HEK293 (cell line): ENCODE measurements around the gene IGFN1.

Experiments
- BCL6B ChIP-seq: fragments of 450-650 bp; formaldehyde crosslinking; IDR thresholded peaks from 2 replicates; pipeline ENCODE4 v1.5.1; 2017; ENCODE audit warnings: missing biosample characterization, missing genetic modification characterization
- CTCF ChIP-seq: fragments of 450-650 bp; formaldehyde crosslinking; IDR thresholded peaks from 2 replicates; pipeline ENCODE4 v1.5.1; 2016; ENCODE audit warnings: missing biosample characterization, missing genetic modification characterization
- MEIS1 ChIP-seq: sonication (generic); formaldehyde crosslinking; IDR thresholded peaks from 2 replicates; pipeline ENCODE4 v1.8.1; 2022; ENCODE audit warnings: missing genetic modification reagents, mild to moderate bottlenecking, borderline replicate concordance
- REST ChIP-seq: fragments of 450-650 bp; formaldehyde crosslinking; IDR thresholded peaks from 2 replicates; pipeline ENCODE4 v1.5.1; 2016; ENCODE audit warnings: missing biosample characterization, missing genetic modification characterization
- ZNF24 ChIP-seq: fragments of 450-650 bp; formaldehyde crosslinking; IDR thresholded peaks from 2 replicates; pipeline ENCODE4 v1.5.1; 2016; ENCODE audit warnings: missing biosample characterization, missing genetic modification characterization
- ZNF623 ChIP-seq: fragments of 450-650 bp; formaldehyde crosslinking; IDR thresholded peaks from 2 replicates; pipeline ENCODE4 v1.5.1; 2016; ENCODE audit warnings: missing biosample characterization, missing genetic modification characterization

GRCh38 chr1:201149400-201149799 is 41.2 kb upstream of the IGFN1 start:
- TF ChIP-seq CTCF (tag by site-specific recombination) (0 out of 2 replicates have a peak, but pooled peaks have one; percentile 23), BCL6B (no peak), MEIS1 (no peak), ZNF24 (tag by site-specific recombination) (no peak), REST (tag by site-specific recombination) (no peak), ZNF623 (tag by site-specific recombination) (no peak)
